ENCODE results near the gene TMEM170A.

GRCh38 chr16:75482434-75483205 lies 18.1 kb upstream of the TMEM170A start:
- TF ChIP-seq, protein P1, sequence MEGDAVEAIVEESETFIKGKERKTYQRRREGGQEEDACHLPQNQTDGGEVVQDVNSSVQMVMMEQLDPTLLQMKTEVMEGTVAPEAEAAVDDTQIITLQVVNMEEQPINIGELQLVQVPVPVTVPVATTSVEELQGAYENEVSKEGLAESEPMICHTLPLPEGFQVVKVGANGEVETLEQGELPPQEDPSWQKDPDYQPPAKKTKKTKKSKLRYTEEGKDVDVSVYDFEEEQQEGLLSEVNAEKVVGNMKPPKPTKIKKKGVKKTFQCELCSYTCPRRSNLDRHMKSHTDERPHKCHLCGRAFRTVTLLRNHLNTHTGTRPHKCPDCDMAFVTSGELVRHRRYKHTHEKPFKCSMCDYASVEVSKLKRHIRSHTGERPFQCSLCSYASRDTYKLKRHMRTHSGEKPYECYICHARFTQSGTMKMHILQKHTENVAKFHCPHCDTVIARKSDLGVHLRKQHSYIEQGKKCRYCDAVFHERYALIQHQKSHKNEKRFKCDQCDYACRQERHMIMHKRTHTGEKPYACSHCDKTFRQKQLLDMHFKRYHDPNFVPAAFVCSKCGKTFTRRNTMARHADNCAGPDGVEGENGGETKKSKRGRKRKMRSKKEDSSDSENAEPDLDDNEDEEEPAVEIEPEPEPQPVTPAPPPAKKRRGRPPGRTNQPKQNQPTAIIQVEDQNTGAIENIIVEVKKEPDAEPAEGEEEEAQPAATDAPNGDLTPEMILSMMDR (IDR thresholded peaks at IDR 0.05 in 2 of 3, conservative IDR thresholded peaks at IDR 0.05 in 1 of 3; ENCODE audit: control insufficient read depth in 2 of 3, extremely low read depth in 1 of 3, insufficient read depth in 1 of 3, low read depth in 3 of 3, low read length in 3 of 3) = no peak
- TF ChIP-seq SMAD1 (IDR thresholded peaks at IDR 0.05; ENCODE audit: low read depth, partially characterized antibody) (no peak), BHLHE40 (IDR thresholded peaks at IDR 0.05; ENCODE audit: borderline replicate concordance in 1 of 2, low read depth in 2 of 2, low read length in 1 of 2) (no peak), YBX1 (IDR thresholded peaks at IDR 0.05) (no peak), GABPA (IDR thresholded peaks at IDR 0.05; ENCODE audit: low read depth) (no peak), PKNOX1 (IDR thresholded peaks at IDR 0.05) (no peak), MAX (IDR thresholded peaks at IDR 0.05; ENCODE audit: low read depth, low read length) (no peak), POLR2A (IDR thresholded peaks at IDR 0.05; ENCODE audit: low read depth, low read length) (no peak), RELA (IDR thresholded peaks at IDR 0.05; ENCODE audit: borderline replicate concordance, partially characterized antibody) (no peak), IKZF1 (conservative IDR thresholded peaks at IDR 0.05) (no peak), USF1 (IDR thresholded peaks at IDR 0.05; ENCODE audit: borderline replicate concordance, extremely low read length, insufficient read depth, low read depth, low read length) (no peak), NFXL1 (IDR thresholded peaks at IDR 0.05; ENCODE audit: borderline replicate concordance) (no peak), SUPT20H (IDR thresholded peaks at IDR 0.05; ENCODE audit: borderline replicate concordance, control insufficient read depth, low read depth, low read length) (no peak)
- TF ChIP-seq, protein P2, sequence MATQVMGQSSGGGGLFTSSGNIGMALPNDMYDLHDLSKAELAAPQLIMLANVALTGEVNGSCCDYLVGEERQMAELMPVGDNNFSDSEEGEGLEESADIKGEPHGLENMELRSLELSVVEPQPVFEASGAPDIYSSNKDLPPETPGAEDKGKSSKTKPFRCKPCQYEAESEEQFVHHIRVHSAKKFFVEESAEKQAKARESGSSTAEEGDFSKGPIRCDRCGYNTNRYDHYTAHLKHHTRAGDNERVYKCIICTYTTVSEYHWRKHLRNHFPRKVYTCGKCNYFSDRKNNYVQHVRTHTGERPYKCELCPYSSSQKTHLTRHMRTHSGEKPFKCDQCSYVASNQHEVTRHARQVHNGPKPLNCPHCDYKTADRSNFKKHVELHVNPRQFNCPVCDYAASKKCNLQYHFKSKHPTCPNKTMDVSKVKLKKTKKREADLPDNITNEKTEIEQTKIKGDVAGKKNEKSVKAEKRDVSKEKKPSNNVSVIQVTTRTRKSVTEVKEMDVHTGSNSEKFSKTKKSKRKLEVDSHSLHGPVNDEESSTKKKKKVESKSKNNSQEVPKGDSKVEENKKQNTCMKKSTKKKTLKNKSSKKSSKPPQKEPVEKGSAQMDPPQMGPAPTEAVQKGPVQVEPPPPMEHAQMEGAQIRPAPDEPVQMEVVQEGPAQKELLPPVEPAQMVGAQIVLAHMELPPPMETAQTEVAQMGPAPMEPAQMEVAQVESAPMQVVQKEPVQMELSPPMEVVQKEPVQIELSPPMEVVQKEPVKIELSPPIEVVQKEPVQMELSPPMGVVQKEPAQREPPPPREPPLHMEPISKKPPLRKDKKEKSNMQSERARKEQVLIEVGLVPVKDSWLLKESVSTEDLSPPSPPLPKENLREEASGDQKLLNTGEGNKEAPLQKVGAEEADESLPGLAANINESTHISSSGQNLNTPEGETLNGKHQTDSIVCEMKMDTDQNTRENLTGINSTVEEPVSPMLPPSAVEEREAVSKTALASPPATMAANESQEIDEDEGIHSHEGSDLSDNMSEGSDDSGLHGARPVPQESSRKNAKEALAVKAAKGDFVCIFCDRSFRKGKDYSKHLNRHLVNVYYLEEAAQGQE (IDR thresholded peaks at IDR 0.05; ENCODE audit: low read depth, low read length) = no peak
